Measurements from ENCODE around the gene TMC7. TPM values are rescaled to one million over a fixed set of nuclear protein-coding genes. Genes with fewer than 3 reads are reported as not detected.

TMC7 gene
- total RNA-seq, 2 experiments from 2014 or later, result not detected

DNA sequence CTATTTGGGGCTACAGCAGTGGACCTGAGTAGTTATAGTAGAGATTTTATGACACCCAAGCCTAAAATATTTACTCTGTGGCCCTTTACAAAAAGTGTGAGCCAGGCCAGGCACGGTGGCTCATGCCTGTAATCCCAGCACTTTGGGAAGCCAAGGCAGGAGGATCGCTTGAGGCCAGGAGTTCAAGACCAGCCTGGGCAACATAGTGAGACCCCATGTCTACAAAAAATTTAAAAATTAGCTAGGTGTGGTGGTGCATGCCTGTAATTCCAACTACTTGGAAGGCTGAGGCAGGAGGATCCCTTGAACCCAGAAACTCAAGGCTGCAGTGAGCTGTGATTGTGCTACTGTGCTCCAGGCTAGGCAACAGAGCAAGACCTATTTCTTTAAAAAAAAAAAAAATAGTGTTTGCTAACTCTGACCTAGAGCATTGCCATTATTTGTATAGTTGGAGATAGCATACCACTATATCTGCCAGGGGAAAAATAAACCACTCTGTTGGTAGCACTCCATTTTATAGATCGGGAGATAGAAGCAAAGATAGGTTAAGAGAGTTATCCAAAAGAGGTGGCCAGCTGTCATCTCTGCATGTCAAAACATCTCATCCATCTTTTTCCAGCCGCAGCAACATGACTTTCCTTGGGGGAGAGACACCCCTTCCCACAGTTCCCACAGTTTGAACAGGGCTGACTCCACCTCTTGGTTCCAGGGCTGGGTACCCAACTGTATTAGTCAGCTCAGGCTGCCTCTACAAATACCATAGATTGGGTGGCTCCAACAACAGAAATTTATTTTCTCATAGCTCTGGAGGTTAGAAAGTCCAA is 127.0 kb downstream of the TMC7 start:
- POLR2A ChIA-PET, result no interaction called here
- no peaks in the 10 kb centered on the region for H3K9me3 Mint-ChIP-seq
- DNase-seq (no peak), ATAC-seq (ENCODE audit: low read depth) (no peak)
- H3K27ac Mint-ChIP-seq, result no peak overlapping the region
- H3K27me3 Mint-ChIP-seq, result peaks cover 20% of the 10 kb centered on the region
- no peak overlapping the region for H3K4me3 Mint-ChIP-seq
- peaks cover 2% of the 10 kb centered on the region for H3K4me1 Mint-ChIP-seq
- no peaks in the 10 kb centered on the region for H3K36me3 Mint-ChIP-seq

DNA sequence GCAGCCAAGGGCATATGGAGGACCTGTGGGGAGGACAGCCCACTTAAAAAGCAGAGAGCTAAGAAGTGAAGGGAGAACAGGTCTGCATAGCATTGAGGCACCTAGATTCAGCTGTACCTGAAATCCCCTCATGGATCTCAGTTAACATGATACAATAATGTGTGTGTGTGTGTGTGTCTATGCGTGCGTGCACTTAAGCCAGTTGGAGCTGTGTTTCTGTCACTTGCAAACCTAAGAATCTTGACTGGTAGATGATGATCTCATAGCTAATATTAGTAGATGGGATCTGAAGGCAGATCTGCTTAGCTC is 128.3 kb downstream of the TMC7 start:
- Mint-ChIP-seq H3K27ac (no peak overlapping the region), H3K27me3 (peaks cover 25% of the 10 kb centered on the region), H3K4me1 (peaks cover 2% of the 10 kb centered on the region), H3K4me3 (no peak overlapping the region), H3K36me3 (no peaks in the 10 kb centered on the region), H3K9me3 (no peaks in the 10 kb centered on the region)
- DNase-seq, result no peak
- ATAC-seq (ENCODE audit: low read depth), result no peak
- POLR2A ChIA-PET, result no interaction called here

Other genes with a start within 250 kb of the TMC7 start
- gene RPS15A, start 193.6 kb upstream of the TMC7 start, total RNA-seq, result 1,000 to 10,000 TPM; 1,969 to 2,023 TPM
- gene ARL6IP1, start 182.4 kb upstream of the TMC7 start, total RNA-seq, result 100 to 1,000 TPM; 176 to 182 TPM
- 100 to 1,000 TPM; 130 to 132 TPM for gene SMG1, start 57.5 kb upstream of the TMC7 start, total RNA-seq
- 10 to 100 TPM; 13.3 to 16.3 TPM for gene COQ7, start 83.7 kb downstream of the TMC7 start, total RNA-seq
- 1 to 10 TPM; 1.0 to 1.4 TPM for gene ITPRIPL2, start 130.0 kb downstream of the TMC7 start, total RNA-seq
- not detected for gene SYT17, start 184.3 kb downstream of the TMC7 start, total RNA-seq